ENCODE results near the gene CTNNBL1. TPM values are rescaled to one million over a fixed set of nuclear protein-coding genes. Genes with fewer than 3 reads are reported as not detected.

CTNNBL1 gene
- total RNA-seq, 4 donors from 2014 or later, result 25.5 to 38.4 (median 35.1) TPM

- TF ChIP-seq POLR2A (IDR thresholded peaks at IDR 0.05), result no peak
- TF ChIP-seq EP300 (IDR thresholded peaks at IDR 0.05), result no peak
- TF ChIP-seq CTCF (IDR thresholded peaks at IDR 0.05), result no peak
- Histone ChIP-seq H3K36me3 (no peaks in the 10 kb centered on the region), H3K27ac (no peak overlapping the region), H3K4me1 (no peaks in the 10 kb centered on the region), H3K9me3 (no peaks in the 10 kb centered on the region), H3K27me3 (peaks cover 0 to 12% of the 10 kb centered on the region in 2 donors), H3K4me3 (no peak overlapping the region)
- no peak for DNase-seq (ENCODE audit: low spot score in 2 of 2)
- WGBS, 2 donors, result 57 to 60% methylated on average over 9 of the region's 9 CpGs
These were observed 44.0 kb upstream of the CTNNBL1 start for GRCh38 chr20:37649676-37650370.

GRCh38 chr20:37650661-37651060 is 43.2 kb upstream of the CTNNBL1 start:
- H3K36me3 ChIP-seq, result no peaks in the 10 kb centered on the region
- no peak for DNase-seq (ENCODE audit: low spot score in 2 of 2)
- no peak for TF ChIP-seq EP300 (IDR thresholded peaks at IDR 0.05)
- no peak for TF ChIP-seq POLR2A (IDR thresholded peaks at IDR 0.05)
- no peak for TF ChIP-seq CTCF (IDR thresholded peaks at IDR 0.05)
- H3K4me3 ChIP-seq, result no peak overlapping the region
- WGBS, 2 donors, result 82 to 83% methylated on average over 3 of the region's 3 CpGs
- peaks cover 0 to 12% of the 10 kb centered on the region in 2 donors for H3K27me3 ChIP-seq
- no peaks in the 10 kb centered on the region for H3K4me1 ChIP-seq
- no peaks in the 10 kb centered on the region for H3K9me3 ChIP-seq
- H3K27ac ChIP-seq, result no peak overlapping the region

- no peak for TF ChIP-seq CTCF (IDR thresholded peaks at IDR 0.05)
- no peak for TF ChIP-seq POLR2A (IDR thresholded peaks at IDR 0.05)
- TF ChIP-seq EP300 (IDR thresholded peaks at IDR 0.05), result no peak
- WGBS, 2 donors, result 33 to 36% methylated on average over 5 of the region's 5 CpGs
- Histone ChIP-seq H3K4me3 (no peak overlapping the region), H3K9me3 (no peaks in the 10 kb centered on the region), H3K36me3 (no peaks in the 10 kb centered on the region), H3K27ac (no peak overlapping the region), H3K27me3 (peaks cover 0 to 12% of the 10 kb centered on the region in 2 donors), H3K4me1 (no peaks in the 10 kb centered on the region)
- no peak for DNase-seq (ENCODE audit: low spot score in 2 of 2)
These were observed 41.9 kb upstream of the CTNNBL1 start for GRCh38 chr20:37651932-37652331.

- Histone ChIP-seq H3K27me3 (no peaks in the 10 kb centered on the region), H3K4me1 (no peaks in the 10 kb centered on the region), H3K36me3 (no peaks in the 10 kb centered on the region), H3K27ac (no peak overlapping the region), H3K4me3 (no peak overlapping the region), H3K9me3 (no peaks in the 10 kb centered on the region)
- no peak for DNase-seq (ENCODE audit: low spot score in 2 of 2)
- WGBS, 2 donors, result 70 to 87% methylated on average over 6 of the region's 6 CpGs
- TF ChIP-seq EP300 (IDR thresholded peaks at IDR 0.05), result no peak
- TF ChIP-seq POLR2A (IDR thresholded peaks at IDR 0.05), result no peak
- TF ChIP-seq CTCF (IDR thresholded peaks at IDR 0.05), result no peak
These were observed 36.9 kb upstream of the CTNNBL1 start for GRCh38 chr20:37656945-37657344.

DNA sequence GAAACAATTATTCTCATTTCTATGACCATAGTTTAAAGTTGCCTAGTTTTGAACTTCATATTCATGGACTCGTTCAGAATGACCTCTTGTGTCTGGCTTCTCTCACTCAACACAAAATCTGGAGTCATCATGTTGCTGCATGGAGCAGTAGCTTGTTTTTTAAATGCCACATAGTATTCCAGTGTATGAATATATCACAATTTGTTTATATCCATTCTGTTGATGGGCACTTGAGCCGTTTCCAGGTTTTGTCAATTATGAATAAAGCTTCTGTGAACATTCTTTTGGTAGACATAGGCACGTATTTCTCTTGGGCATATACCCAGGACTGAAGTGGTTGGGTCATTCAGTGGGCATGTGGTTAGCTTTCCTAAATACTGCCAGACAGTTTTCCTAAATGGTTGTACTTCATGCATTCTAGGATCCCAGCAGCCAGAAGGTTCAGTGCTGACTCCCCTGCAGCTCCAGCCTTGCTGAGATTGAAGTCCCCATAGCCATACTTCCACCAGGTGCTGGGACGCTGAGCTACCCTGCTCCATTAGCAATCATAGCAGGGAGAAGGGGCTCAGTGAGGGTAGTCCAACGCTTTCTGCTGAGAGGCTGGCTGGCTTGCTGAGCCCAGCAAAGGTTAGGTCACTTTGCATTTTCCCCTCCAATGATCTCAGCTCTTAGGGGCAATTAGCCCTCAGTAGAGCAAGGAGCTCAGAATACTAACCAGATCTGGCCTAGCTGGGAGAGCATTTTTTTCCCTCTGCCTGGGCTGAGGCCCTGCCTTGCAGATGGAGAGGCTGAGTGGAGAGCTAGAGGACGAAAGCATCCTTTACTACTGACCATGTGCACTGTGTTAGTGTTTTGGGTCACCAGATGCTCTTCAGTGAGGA is 35.7 kb upstream of the CTNNBL1 start:
- Histone ChIP-seq H3K36me3 (no peaks in the 10 kb centered on the region), H3K9me3 (no peaks in the 10 kb centered on the region), H3K27ac (no peak overlapping the region), H3K4me3 (no peak overlapping the region), H3K4me1 (no peaks in the 10 kb centered on the region), H3K27me3 (no peaks in the 10 kb centered on the region)
- TF ChIP-seq POLR2A (IDR thresholded peaks at IDR 0.05) (no peak), EP300 (IDR thresholded peaks at IDR 0.05) (no peak), CTCF (IDR thresholded peaks at IDR 0.05) (no peak)
- no peak for DNase-seq (ENCODE audit: low spot score in 2 of 2)
- WGBS, 2 donors, result 43 to 50% methylated on average over 6 of the region's 6 CpGs
